Activated T-cell treated with anti-CD3 and anti-CD28 coated beads, Interleukin-2, amount 50 U/mL, for 72 hours (primary cell): Measurements from ENCODE around the gene STAC. TPM values are rescaled to one million over a fixed set of nuclear protein-coding genes. Genes with fewer than 3 reads are reported as not detected.

ENCODE experiments used
- ATAC-seq, 2 donors: fragments of 150-1000 bp; cut with Tn5 transposase; replicated peaks in 1 of 2; 2 replicates each; pipeline ENCODE4 v1.10.0; 2021; ENCODE audit warnings: moderate library complexity in 2 of 2, mild to moderate bottlenecking in 1 of 2
- DNase-seq, 2 donors: peaks; one replicate each; pipeline ENCODE4 v3.0.0; 2021 to 2022; ENCODE audit warnings: mixed read lengths in 1 of 2
- H3K27ac Mint-ChIP-seq: one replicate; pipeline ENCODE4 v1.8.0; 2022; ENCODE audit warnings: mild to moderate bottlenecking, moderate library complexity, mixed read lengths
- H3K27me3 Mint-ChIP-seq: one replicate; pipeline ENCODE4 v1.8.0; 2022; ENCODE audit warnings: low read depth, mixed read lengths
- H3K36me3 Mint-ChIP-seq, 2 donors: one replicate each; pipeline ENCODE4 v1.8.0; 2022; ENCODE audit warnings: mixed read lengths in 2 of 2, mild to moderate bottlenecking in 1 of 2; ENCODE audit not compliant: insufficient read depth in 2 of 2
- H3K4me1 Mint-ChIP-seq: one replicate; pipeline ENCODE4 v1.8.0; 2022; ENCODE audit warnings: low read depth, mixed read lengths
- H3K4me3 Mint-ChIP-seq, 2 donors: one replicate each; pipeline ENCODE4 v1.8.0; 2022; ENCODE audit warnings: mild to moderate bottlenecking in 2 of 2, mixed read lengths in 2 of 2, moderate library complexity in 2 of 2
- H3K9me3 Mint-ChIP-seq, 2 donors: one replicate each; pipeline ENCODE4 v1.8.0; 2022; ENCODE audit warnings: mixed read lengths in 2 of 2
- total RNA-seq, 2 donors: library from RNA; stranded (reverse); gene quantifications; one replicate each; pipeline ENCODE4 v1.2.3, GENCODE V29; 2022

Gene STAC
- not detected for total RNA-seq

- Mint-ChIP-seq H3K27ac (no peak within 1 kb of the TSS), H3K4me1 (no peaks in the 10 kb centered on the region), H3K4me3 (peak within 1 kb of the TSS; percentile 54 to 72), H3K27me3 (peaks cover 35% of the 10 kb centered on the region), H3K9me3 (no peaks in the 10 kb centered on the region), H3K36me3 (no peaks in the 10 kb centered on the region)
- ATAC-seq (peak; percentile 61 to 65), DNase-seq (peak; percentile 8 to 19)
These were observed at the start of gene STAC for GRCh38 chr3:36380221-36381031. Gene STAC, plus strand, starts transcription at chr3:36380504. Its CDS starts 140 bp downstream, at chr3:36380644.

GRCh38 chr3:36332139-36332538 is 48.2 kb upstream of the STAC start:
- Mint-ChIP-seq H3K4me1 (no peaks in the 10 kb centered on the region), H3K9me3 (peaks cover 2 to 3% of the 10 kb centered on the region in 2 donors), H3K36me3 (no peaks in the 10 kb centered on the region), H3K4me3 (no peak overlapping the region), H3K27ac (no peak overlapping the region), H3K27me3 (peaks cover 6% of the 10 kb centered on the region)
- DNase-seq (no peak), ATAC-seq (no peak)

GRCh38 chr3:36362216-36362615 is 18.1 kb upstream of the STAC start:
- Mint-ChIP-seq H3K27me3 (no peaks in the 10 kb centered on the region), H3K27ac (no peak overlapping the region), H3K4me3 (no peak overlapping the region), H3K9me3 (no peaks in the 10 kb centered on the region), H3K36me3 (no peaks in the 10 kb centered on the region), H3K4me1 (no peaks in the 10 kb centered on the region)
- DNase-seq (no peak), ATAC-seq (no peak)

GRCh38 chr3:36362973-36363372 is 17.3 kb upstream of the STAC start:
- ATAC-seq = no peak
- H3K9me3 Mint-ChIP-seq = no peaks in the 10 kb centered on the region
- no peaks in the 10 kb centered on the region for H3K36me3 Mint-ChIP-seq
- H3K4me1 Mint-ChIP-seq = no peaks in the 10 kb centered on the region
- DNase-seq = no peak
- H3K4me3 Mint-ChIP-seq = no peak overlapping the region
- no peaks in the 10 kb centered on the region for H3K27me3 Mint-ChIP-seq
- H3K27ac Mint-ChIP-seq = no peak overlapping the region

- H3K4me1 Mint-ChIP-seq = no peaks in the 10 kb centered on the region
- H3K9me3 Mint-ChIP-seq = no peaks in the 10 kb centered on the region
- H3K4me3 Mint-ChIP-seq = no peak overlapping the region
- ATAC-seq (no peak), DNase-seq (no peak)
- H3K27me3 Mint-ChIP-seq = no peaks in the 10 kb centered on the region
- no peaks in the 10 kb centered on the region for H3K36me3 Mint-ChIP-seq
- no peak overlapping the region for H3K27ac Mint-ChIP-seq
These were observed 16.0 kb upstream of the STAC start for GRCh38 chr3:36364260-36364659.

GRCh38 chr3:36365829-36366228 is 14.5 kb upstream of the STAC start:
- no peak for DNase-seq
- Mint-ChIP-seq H3K9me3 (no peaks in the 10 kb centered on the region), H3K4me3 (no peak overlapping the region), H3K27me3 (no peaks in the 10 kb centered on the region), H3K36me3 (no peaks in the 10 kb centered on the region), H3K27ac (no peak overlapping the region), H3K4me1 (no peaks in the 10 kb centered on the region)
- ATAC-seq = no peak

- Mint-ChIP-seq H3K4me1 (no peaks in the 10 kb centered on the region), H3K27me3 (no peaks in the 10 kb centered on the region), H3K9me3 (no peaks in the 10 kb centered on the region), H3K27ac (no peak overlapping the region), H3K36me3 (no peaks in the 10 kb centered on the region), H3K4me3 (no peak overlapping the region)
- no peak for ATAC-seq
- DNase-seq = no peak
These were observed 14.0 kb upstream of the STAC start for GRCh38 chr3:36366308-36366707.

- Mint-ChIP-seq H3K27ac (no peak overlapping the region), H3K36me3 (no peaks in the 10 kb centered on the region), H3K4me1 (no peaks in the 10 kb centered on the region), H3K4me3 (no peak overlapping the region), H3K9me3 (no peaks in the 10 kb centered on the region), H3K27me3 (no peaks in the 10 kb centered on the region)
- ATAC-seq (no peak), DNase-seq (no peak)
These were observed 12.3 kb upstream of the STAC start for GRCh38 chr3:36367912-36368573.

- ATAC-seq (no peak), DNase-seq (no peak)
- Mint-ChIP-seq H3K4me3 (no peak overlapping the region), H3K27me3 (no peaks in the 10 kb centered on the region), H3K36me3 (no peaks in the 10 kb centered on the region), H3K4me1 (no peaks in the 10 kb centered on the region), H3K9me3 (peaks cover 0 to 4% of the 10 kb centered on the region in 2 donors), H3K27ac (no peak overlapping the region)
These were observed 7.8 kb upstream of the STAC start for GRCh38 chr3:36372534-36372935.

GRCh38 chr3:36373084-36373483 is 7.2 kb upstream of the STAC start:
- H3K27ac Mint-ChIP-seq = no peak overlapping the region
- H3K36me3 Mint-ChIP-seq = no peaks in the 10 kb centered on the region
- DNase-seq = no peak
- H3K27me3 Mint-ChIP-seq = peaks cover 3% of the 10 kb centered on the region
- no peak for ATAC-seq
- peaks cover 0 to 4% of the 10 kb centered on the region in 2 donors for H3K9me3 Mint-ChIP-seq
- no peaks in the 10 kb centered on the region for H3K4me1 Mint-ChIP-seq
- H3K4me3 Mint-ChIP-seq = no peak overlapping the region

- DNase-seq (no peak), ATAC-seq (no peak)
- no peak overlapping the region for H3K4me3 Mint-ChIP-seq
- H3K9me3 Mint-ChIP-seq = peaks cover 0 to 4% of the 10 kb centered on the region in 2 donors
- H3K27me3 Mint-ChIP-seq = peaks cover 9% of the 10 kb centered on the region
- H3K27ac Mint-ChIP-seq = no peak overlapping the region
- no peaks in the 10 kb centered on the region for H3K36me3 Mint-ChIP-seq
- no peaks in the 10 kb centered on the region for H3K4me1 Mint-ChIP-seq
These were observed 6.6 kb upstream of the STAC start for GRCh38 chr3:36373666-36374065.

- ATAC-seq = no peak
- H3K27me3 Mint-ChIP-seq = peaks cover 35% of the 10 kb centered on the region
- H3K4me3 Mint-ChIP-seq = no peak overlapping the region
- no peak for DNase-seq
- H3K4me1 Mint-ChIP-seq = no peaks in the 10 kb centered on the region
- no peaks in the 10 kb centered on the region for H3K36me3 Mint-ChIP-seq
- H3K27ac Mint-ChIP-seq = no peak overlapping the region
- no peaks in the 10 kb centered on the region for H3K9me3 Mint-ChIP-seq
These were observed 458 bp upstream of the STAC start for GRCh38 chr3:36379872-36380220.

GRCh38 chr3:36381311-36381956 is 1.1 kb downstream of the STAC start:
- H3K9me3 Mint-ChIP-seq = no peaks in the 10 kb centered on the region
- H3K4me3 Mint-ChIP-seq = peak overlapping the region in 1 of 2 donors; percentile 54
- H3K4me1 Mint-ChIP-seq = no peaks in the 10 kb centered on the region
- H3K27me3 Mint-ChIP-seq = peaks cover 35% of the 10 kb centered on the region
- ATAC-seq (no peak), DNase-seq (no peak)
- no peak overlapping the region for H3K27ac Mint-ChIP-seq
- no peaks in the 10 kb centered on the region for H3K36me3 Mint-ChIP-seq
